ENCODE results near the gene SWI5. TPM values are rescaled to one million over a fixed set of nuclear protein-coding genes. Genes with fewer than 3 reads are reported as not detected.

SWI5 gene
- total RNA-seq, 1 donor from 2014 or later = 29.2 TPM

DNA sequence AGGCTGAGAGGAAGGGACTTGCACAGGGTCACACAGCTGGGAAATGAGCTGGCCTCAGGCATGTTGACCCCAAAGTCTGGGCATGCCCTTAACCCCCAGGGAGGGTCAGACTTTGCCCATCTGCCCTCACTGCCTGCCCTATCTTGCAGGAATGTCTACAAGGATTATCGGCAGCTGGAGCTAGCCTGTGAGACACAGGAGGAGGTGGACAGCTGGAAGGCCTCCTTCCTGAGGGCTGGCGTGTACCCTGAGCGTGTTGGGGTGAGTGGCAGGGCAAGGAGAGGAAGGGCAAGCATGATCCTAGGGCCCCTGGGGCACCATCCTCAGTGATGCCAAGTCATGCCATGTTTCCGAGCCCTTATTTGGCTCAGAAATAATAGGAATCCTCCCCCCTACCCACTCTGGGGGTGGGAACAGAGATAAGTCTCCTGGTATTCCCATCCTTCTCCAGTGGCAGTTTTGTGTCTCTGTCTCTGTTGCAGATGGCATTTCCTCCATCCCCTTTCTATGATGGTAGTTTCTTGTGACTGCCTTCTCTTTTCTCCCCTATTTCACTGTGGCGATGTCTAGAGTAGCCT is 28.8 kb upstream of the SWI5 start:
- H3K9me3 ChIP-seq (ENCODE audit: insufficient read depth, low read depth, low read length) = no peaks in the 10 kb centered on the region
- peaks cover 38% of the 10 kb centered on the region for H3K4me1 ChIP-seq (ENCODE audit: insufficient read depth, low read length)
- Mint-ChIP-seq H3K4me3 (ENCODE audit: unreplicated experiment) (no peak overlapping the region), H3K36me3 (ENCODE audit: low read depth, unreplicated experiment) (peaks cover 15% of the 10 kb centered on the region), H3K27ac (ENCODE audit: unreplicated experiment) (peak overlapping the region; percentile 34), H3K27me3 (ENCODE audit: low read depth, unreplicated experiment) (no peaks in the 10 kb centered on the region), H3K4me1 (ENCODE audit: low read depth, unreplicated experiment) (peaks cover 21% of the 10 kb centered on the region), H3K9me3 (ENCODE audit: unreplicated experiment) (no peaks in the 10 kb centered on the region)
- no peak overlapping the region for H2AFZ ChIP-seq (ENCODE audit: low read depth, low read length)
- FAIRE-seq (no peak), DNase-seq (ENCODE audit: low read depth) (no peak)
- TF ChIP-seq, protein P1, sequence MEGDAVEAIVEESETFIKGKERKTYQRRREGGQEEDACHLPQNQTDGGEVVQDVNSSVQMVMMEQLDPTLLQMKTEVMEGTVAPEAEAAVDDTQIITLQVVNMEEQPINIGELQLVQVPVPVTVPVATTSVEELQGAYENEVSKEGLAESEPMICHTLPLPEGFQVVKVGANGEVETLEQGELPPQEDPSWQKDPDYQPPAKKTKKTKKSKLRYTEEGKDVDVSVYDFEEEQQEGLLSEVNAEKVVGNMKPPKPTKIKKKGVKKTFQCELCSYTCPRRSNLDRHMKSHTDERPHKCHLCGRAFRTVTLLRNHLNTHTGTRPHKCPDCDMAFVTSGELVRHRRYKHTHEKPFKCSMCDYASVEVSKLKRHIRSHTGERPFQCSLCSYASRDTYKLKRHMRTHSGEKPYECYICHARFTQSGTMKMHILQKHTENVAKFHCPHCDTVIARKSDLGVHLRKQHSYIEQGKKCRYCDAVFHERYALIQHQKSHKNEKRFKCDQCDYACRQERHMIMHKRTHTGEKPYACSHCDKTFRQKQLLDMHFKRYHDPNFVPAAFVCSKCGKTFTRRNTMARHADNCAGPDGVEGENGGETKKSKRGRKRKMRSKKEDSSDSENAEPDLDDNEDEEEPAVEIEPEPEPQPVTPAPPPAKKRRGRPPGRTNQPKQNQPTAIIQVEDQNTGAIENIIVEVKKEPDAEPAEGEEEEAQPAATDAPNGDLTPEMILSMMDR (IDR thresholded peaks at IDR 0.05; ENCODE audit: insufficient read depth, low read depth, low read length) = no peak
- no peak for TF ChIP-seq EZH2 (IDR thresholded peaks at IDR 0.05; ENCODE audit: insufficient read depth, low read length)
- no peak overlapping the region for H3K4me2 ChIP-seq (ENCODE audit: low read length)
- no peak overlapping the region for H3K4me3 ChIP-seq (ENCODE audit: insufficient read depth, low read depth, low read length)
- H3K27ac ChIP-seq (ENCODE audit: low read depth, low read length) = no peak overlapping the region
- H3K79me2 ChIP-seq (ENCODE audit: insufficient read depth, low read length) = peaks cover 3% of the 10 kb centered on the region
- no peaks in the 10 kb centered on the region for H3K27me3 ChIP-seq (ENCODE audit: insufficient read depth, low read length)
- peaks cover 7% of the 10 kb centered on the region for H4K20me1 ChIP-seq (ENCODE audit: insufficient read depth, low read length)
- no peaks in the 10 kb centered on the region for H3K36me3 ChIP-seq (ENCODE audit: insufficient read depth, low read length)
- no peak overlapping the region for H3K9ac ChIP-seq (ENCODE audit: low read length)

DNA sequence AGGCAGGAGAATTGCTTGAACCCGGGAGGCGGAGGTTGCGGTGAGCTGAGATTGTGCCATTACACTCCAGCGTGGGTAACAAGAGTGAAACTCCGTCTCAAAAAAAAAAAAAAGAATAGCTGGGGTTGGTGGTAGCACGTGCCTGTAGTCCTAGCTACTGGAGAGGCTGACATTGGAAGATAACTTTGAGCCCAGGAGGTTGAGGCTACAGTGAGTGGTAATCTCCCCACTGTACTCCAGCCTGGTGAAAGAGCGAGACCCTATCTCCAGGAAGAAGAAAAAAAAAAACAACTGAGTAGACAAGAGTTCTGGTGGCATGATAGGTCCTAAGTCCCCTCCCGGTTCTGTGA is 26.5 kb upstream of the SWI5 start:
- Histone ChIP-seq H2AFZ (ENCODE audit: low read depth, low read length) (no peak overlapping the region), H3K4me1 (ENCODE audit: insufficient read depth, low read length) (peaks cover 24% of the 10 kb centered on the region), H4K20me1 (ENCODE audit: insufficient read depth, low read length) (peaks cover 16% of the 10 kb centered on the region), H3K9ac (ENCODE audit: low read length) (no peak overlapping the region), H3K79me2 (ENCODE audit: insufficient read depth, low read length) (peaks cover 3% of the 10 kb centered on the region), H3K27me3 (ENCODE audit: insufficient read depth, low read length) (no peaks in the 10 kb centered on the region), H3K9me3 (ENCODE audit: insufficient read depth, low read depth, low read length) (no peaks in the 10 kb centered on the region), H3K36me3 (ENCODE audit: insufficient read depth, low read length) (no peaks in the 10 kb centered on the region), H3K27ac (ENCODE audit: low read depth, low read length) (no peak overlapping the region), H3K4me2 (ENCODE audit: low read length) (no peak overlapping the region), H3K4me3 (ENCODE audit: insufficient read depth, low read depth, low read length) (no peak overlapping the region)
- Mint-ChIP-seq H3K27ac (ENCODE audit: unreplicated experiment) (peak overlapping the region; percentile 70), H3K27me3 (ENCODE audit: low read depth, unreplicated experiment) (no peaks in the 10 kb centered on the region), H3K4me3 (ENCODE audit: unreplicated experiment) (peak overlapping the region; percentile 62), H3K36me3 (ENCODE audit: low read depth, unreplicated experiment) (peaks cover 18% of the 10 kb centered on the region), H3K9me3 (ENCODE audit: unreplicated experiment) (no peaks in the 10 kb centered on the region), H3K4me1 (ENCODE audit: low read depth, unreplicated experiment) (peaks cover 18% of the 10 kb centered on the region)
- TF ChIP-seq, protein P1 (IDR thresholded peaks at IDR 0.05; ENCODE audit: insufficient read depth, low read depth, low read length) = no peak
- no peak for TF ChIP-seq EZH2 (IDR thresholded peaks at IDR 0.05; ENCODE audit: insufficient read depth, low read length)
- DNase-seq (ENCODE audit: low read depth) (no peak), FAIRE-seq (no peak)

All from astrocyte (in vitro differentiated cells and primary cell).